T-helper 2 cell treated with Interferon-gamma antibody and Interleukin-4, amounts not matched to agents 100 ng/mL and 5 ng/mL, for 36 hours (primary cell): ENCODE measurements around the gene FOSL2. TPM values are rescaled to one million over a fixed set of nuclear protein-coding genes. Genes with fewer than 3 reads are reported as not detected.

Source experiments
- intact Hi-C: fragments of 100-400 bp; cut with micrococcal nuclease; formaldehyde crosslinking; loops from one replicate; pipeline ENCODE4 v1.15.1; 2023
- total RNA-seq: library from RNA; stranded (reverse); gene quantifications from 2 replicates; pipeline ENCODE4 v1.2.3, GENCODE V29; 2022

Gene FOSL2
- total RNA-seq, 1 donor from 2014 or later = 30.5 TPM

- intact Hi-C loops = loop anchor here (2.0 to 5.0 kb wide), 4 partner anchors 141 to 811 kb away; partner anchors contain the start of gene ZNF512
These were observed 617 bp downstream of the FOSL2 start for GRCh38 chr2:28393114-28393836.

DNA sequence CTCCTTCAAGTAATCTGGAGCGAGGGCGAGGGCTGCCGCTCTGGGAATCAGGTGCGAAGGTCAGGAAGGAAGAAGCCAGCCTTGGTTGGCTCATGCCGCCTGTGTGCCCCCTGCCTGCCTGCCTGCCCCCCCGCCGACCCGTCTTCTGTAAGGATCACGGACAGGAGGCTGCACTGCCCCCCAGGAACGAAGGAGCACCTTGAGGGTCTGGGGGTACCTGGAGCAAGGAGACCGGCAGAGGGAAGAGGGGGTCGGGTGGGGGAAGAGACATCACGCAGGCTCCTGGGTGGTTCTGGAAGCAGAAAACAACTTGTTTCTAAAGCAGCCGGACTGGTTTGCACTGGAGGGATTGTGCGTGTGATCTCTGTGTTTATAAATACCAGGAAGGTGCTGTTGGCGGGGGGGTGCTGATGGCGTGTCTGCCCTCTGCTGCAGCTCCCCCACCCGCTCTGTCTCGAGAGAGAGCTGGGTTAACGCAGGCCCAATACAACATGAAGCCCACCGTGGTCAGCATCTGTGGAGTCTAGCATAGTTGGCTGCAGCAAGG, 1.7 kb downstream of the FOSL2 start:
- intact Hi-C loops = loop anchor here (5.0 kb wide), 3 partner anchors 142 to 812 kb away; partner anchors contain the start of gene ZNF512

DNA sequence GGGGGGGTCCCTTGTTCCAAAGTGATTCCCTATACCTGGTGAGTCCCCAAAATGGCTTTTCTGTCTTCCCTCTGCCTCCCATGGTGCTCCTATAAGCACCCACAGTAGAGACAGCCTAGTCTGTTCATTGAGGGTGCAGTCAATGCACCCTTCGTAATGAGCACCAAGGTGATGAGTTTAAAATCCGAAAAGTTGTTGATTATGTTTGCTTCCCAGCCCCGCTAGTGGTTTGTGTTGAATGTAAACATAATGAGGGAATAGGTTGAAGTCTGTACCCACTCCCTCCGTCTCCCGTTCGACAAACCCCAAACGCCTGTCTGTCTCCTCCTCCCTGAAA, 2.3 kb downstream of the FOSL2 start:
- intact Hi-C loops = loop anchor here (5.0 kb wide), 3 partner anchors 143 to 813 kb away; partner anchors contain the start of gene ZNF512

DNA sequence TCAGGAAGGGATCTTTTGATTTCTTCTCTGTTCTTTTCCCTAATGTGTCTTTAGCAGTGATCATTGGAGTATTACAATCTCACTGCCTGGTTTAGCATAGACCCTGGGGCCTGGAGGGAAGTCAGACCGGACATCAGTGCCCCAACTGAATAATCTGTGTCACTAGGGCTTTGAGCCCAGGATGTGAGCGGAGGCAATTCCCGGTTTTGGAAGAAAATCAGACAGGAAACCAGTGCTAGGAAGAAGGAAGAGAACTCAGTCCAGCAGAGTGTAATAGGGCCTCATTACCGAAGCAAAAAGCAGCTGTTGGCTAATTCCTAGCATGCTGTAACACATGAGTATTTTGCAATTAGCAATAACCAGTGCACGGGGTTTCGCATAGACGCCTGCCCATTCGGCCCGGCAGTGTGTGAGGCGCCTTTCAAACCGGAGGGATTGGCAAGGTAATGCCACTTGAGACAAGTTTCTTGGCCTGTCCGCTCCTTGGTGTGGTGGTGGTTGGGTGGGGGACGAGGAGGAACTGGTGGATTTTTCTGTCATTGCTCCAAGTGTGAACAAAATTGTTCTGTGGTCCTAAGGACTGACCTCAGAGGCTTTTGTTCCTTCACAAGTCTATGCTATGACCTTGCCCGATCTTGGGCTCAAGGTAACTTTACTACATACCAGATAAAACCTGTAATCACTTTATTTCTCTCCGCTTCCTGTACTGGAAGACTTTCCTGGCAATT, 2.8 kb downstream of the FOSL2 start:
- intact Hi-C loops = no loop called here

- intact Hi-C loops = no loop called here
These were observed 4.4 kb downstream of the FOSL2 start for GRCh38 chr2:28397043-28397381.

DNA sequence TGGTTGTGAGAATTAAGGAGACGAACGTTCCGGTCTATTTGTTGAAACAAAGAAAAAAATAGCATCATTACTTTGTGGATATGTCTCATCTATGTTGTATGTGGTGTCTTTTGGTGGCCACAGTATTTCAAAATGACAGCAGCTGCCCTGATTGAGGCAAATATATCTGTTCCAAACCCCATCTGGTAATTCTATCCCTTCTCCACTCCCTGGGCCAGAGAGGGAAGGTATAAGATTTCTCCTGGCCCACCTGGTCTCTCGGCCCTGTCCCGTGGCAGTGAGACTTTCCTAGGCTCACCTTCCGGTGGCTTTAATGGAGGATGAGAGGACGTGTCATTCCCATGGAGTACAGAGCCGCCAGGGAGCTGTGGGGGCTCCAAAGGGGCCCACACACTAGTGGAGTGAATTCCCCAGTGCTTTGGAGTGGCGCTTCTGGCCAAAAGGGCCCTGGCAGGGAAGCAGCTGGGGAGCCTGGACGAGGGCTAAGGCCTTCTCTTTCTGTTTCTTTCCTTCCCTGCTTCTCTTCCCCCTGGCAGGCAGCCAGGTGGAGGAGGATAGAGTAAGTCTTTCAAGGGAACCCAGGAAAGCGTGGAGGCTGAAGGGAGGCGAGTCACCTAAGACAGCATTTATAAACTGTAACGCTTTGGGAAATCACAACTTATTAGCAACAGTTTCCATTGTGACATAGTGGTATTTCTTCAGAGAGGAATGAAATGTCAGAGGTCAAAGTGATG, 5.6 kb downstream of the FOSL2 start:
- intact Hi-C loops = no loop called here

- intact Hi-C loops = no loop called here
These were observed 6.6 kb downstream of the FOSL2 start for GRCh38 chr2:28399289-28399688.

GRCh38 chr2:28399956-28400355, 7.3 kb downstream of the FOSL2 start:
- intact Hi-C loops = no loop called here

DNA sequence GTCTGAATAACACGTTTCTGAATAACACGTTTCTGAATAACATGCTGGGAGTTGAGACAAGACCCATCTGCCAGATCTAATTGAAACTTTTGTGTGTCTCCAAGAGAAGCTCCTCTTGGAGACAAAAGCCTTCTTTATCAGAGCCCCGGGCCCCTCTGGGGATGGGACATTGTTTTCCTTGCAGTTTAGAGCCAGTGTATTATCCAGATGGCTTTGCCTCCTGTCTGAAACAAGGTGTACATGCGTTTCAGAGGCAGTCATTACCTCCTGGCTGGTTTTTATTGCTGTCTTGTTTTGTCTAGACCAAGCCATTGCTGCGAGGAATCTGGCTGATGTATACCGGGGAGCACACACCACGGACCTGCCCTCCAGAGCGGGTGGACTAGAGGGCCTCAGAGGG, 7.8 kb downstream of the FOSL2 start:
- intact Hi-C loops = no loop called here

DNA sequence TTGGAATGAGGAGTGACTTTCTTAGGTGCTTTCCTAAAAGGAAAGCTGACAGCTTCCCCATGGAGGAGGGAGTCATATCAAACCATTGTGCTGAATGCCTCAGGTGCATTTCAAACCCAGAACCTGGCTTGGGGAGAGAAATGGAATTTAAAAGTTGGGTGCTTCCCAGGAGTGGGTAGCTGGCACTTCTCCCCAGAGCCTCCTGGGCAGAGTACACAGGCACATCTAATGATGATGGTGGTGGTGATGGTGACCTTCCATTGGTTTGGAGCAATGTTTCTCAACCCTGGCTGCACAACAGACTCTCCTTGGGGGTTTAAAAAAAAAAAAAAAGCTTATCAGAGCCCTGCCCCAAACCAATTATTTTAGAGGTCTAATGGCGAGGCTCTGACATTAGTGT, 8.3 kb downstream of the FOSL2 start:
- intact Hi-C loops = no loop called here

DNA sequence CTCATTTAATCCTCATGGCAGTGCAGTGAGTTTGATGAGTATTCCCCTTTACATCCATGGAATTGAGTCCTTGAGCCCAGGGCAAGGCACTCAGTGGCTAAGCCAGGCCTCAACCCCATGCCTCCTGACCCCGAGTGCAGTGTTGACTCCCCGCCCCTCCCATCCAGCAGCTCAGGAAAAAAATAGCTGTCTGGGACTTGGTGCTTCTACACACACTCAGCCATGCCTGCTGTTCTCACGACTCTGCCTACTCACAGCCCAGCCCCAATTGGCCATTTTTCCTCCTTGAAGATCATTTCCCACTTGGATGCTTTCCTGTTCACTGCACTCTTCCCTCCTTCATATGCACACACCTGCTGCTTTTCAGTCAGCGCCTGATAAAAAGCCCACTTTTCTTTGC, 8.8 kb downstream of the FOSL2 start:
- intact Hi-C loops = no loop called here

DNA sequence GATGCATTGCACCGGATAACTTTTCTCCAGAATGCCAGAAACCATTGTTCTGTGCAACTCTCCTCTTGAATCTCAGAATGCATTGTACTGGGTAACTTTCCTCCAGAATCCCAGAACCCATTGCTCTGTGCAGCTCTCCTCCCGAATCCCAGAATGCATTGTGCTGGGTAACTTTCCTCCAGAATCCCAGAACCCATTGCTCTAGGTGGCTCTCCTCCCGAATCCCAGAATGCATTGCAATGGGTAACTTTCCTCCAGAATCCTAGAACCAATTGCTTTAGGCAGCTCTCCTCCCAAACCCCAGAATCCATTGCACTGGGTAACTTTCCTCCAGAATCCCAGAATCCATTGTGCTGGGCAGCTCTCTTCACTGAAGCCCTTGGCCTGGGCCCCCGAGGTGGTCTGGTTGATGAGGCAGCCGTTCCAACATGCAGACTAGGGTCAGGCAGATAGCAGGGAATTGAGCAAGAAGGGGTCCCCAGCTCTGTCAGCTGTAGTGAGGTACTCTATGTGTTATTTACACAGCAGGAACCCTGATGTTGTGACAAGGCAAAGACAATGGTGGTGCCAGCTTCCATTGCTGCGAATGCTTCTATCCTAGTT, 9.4 kb downstream of the FOSL2 start:
- intact Hi-C loops = no loop called here

DNA sequence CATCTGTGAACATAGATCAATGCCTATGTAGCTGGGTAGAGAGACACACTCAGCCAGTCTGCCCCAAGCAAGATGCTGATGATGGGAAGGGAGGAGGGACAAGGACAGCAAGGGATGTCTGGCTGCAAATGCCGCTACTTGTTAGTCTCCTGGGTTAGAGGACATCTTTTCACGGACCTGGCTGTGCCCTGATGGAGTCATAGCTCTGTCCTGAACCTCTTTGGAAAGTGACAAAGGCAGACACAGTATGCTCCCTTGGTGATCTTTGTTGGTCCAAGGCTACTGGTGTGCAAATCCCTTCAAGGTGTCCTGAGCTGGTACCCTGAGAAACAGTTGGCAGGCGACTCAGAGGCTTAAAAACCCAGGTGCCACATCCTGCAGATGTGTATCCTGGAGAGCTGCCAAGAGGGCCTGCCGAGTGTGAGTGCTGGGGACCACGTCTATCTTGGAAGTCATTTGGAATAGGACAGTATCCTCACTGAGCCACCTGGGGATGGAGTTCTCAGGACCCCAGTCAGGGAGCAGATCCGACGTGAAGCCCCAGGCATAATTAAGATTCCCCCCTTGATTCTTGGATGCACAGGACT, 10.8 kb downstream of the FOSL2 start:
- intact Hi-C loops = no loop called here

GRCh38 chr2:28404086-28404485, 11.4 kb downstream of the FOSL2 start:
- intact Hi-C loops = no loop called here

- intact Hi-C loops = no loop called here
These were observed 12.9 kb downstream of the FOSL2 start for GRCh38 chr2:28405537-28405936.

GRCh38 chr2:28406276-28407096, 13.8 kb downstream of the FOSL2 start:
- intact Hi-C loops = no loop called here

DNA sequence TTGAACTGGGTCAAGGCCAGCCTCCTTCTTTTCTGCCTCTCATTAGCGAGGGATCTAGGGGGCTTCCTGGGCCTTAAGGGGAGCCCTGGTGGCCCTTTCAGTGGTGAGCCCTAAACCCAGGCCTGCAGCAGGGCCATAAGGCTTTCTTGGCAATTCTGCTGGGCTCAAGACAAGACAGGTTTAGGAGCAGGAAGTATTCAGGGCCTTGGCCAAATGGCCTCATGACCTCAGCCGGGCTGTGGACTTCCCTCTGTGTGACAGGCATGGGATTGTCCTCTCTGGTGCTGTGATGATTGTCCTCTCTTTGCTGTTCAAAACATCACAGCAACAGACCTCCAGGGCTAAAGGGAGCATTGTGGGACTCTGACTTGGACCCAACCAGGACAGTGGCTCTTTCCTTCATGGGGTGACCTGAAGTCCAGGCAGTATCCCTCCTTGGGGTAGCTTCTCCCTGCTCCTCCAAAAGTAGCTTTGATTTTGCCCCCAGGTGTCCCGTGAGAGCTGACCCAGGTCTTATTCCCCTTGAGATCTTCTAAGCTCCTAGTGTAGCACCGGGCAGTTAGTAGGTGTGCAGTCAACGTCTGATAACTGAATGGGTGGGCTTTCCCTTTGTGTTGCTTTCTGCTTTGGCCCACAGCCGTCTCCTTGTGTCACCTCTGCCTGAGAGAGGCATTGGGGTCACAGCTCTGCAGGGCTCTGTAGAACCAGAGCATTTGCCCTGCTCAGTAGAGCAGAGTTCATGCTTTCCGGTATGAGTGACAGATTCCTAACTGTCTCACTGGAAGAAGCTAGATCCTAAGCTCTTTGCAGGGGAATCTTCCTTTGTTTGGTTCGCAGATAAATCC, 14.7 kb downstream of the FOSL2 start:
- intact Hi-C loops = no loop called here

- intact Hi-C loops = no loop called here
These were observed 15.5 kb downstream of the FOSL2 start for GRCh38 chr2:28407976-28408690.
